Measurements from ENCODE around the gene LRMDA. TPM values are rescaled to one million over a fixed set of nuclear protein-coding genes. Genes with fewer than 3 reads are reported as not detected.

The LRMDA gene
- polyA plus RNA-seq, 3 donors: 39.8 to 59.6 (median 56.4) TPM

DNA sequence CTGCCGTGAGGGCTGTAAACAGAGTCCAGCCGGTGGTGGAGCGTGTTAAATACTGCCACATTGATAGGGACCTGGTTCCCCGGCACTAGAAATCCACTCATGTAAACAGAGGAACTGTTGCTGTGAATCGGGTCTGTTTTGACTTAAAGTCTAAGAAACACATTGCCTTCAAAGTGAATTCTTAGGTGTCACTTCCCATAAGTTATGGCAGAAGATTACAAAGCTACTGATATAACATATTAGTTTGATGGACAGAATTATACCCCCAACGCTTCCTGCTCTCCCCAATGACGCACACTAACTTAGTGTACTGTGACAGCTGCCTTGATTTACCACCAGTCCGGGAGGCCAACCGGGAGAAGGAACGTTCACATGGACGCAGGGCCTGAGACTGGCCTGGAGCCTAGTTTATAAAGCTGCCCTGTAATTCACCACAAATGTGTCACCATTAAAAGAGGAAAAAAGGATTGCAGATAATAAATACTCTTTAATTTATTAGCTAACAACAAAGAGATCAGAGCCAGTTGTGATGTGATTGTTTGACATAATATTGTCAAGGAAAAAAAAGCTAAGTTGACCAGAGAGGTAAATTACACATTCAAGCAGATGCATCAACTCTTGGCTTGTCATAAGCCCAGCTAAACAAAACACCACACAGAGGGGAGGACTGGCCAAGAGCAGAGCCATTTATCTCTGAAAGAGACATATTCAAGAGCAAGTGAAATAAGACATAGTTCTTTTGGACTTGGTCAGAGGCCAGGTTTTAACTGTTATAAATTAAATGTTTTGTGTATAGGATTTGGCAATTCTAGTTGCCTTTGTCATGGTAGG lies 820.6 kb downstream of the LRMDA start:
- 72% methylated on average over 5 of the region's 11 CpGs for WGBS (ENCODE audit: insufficient coverage)
- Histone ChIP-seq H3K27ac (ENCODE audit: low read depth in 1 of 2, low read length in 2 of 2) (no peak overlapping the region), H3K9me3 (replicated peaks in 1 of 2; ENCODE audit: control insufficient read depth in 1 of 2, insufficient read depth in 1 of 2, low read length in 2 of 2) (no peaks in the 10 kb centered on the region), H3K27me3 (ENCODE audit: control insufficient read depth in 2 of 2, insufficient read depth in 2 of 2, low read length in 2 of 2) (no peaks in the 10 kb centered on the region), H2AFZ (ENCODE audit: insufficient read depth, low read depth, low read length, poor library complexity, severe bottlenecking) (no peak overlapping the region), H4K20me1 (ENCODE audit: insufficient read depth, low read length) (no peaks in the 10 kb centered on the region), H3K4me3 (replicated peaks in 1 of 3; ENCODE audit: low read depth in 2 of 3, low read length in 3 of 3) (no peak overlapping the region), H3K9ac (ENCODE audit: insufficient read depth, low read length, poor library complexity, severe bottlenecking) (no peak overlapping the region), H3K36me3 (replicated peaks in 1 of 2; ENCODE audit: control insufficient read depth in 1 of 2, insufficient read depth in 2 of 2, low read length in 2 of 2) (no peaks in the 10 kb centered on the region), H3K4me2 (replicated peaks; ENCODE audit: extremely low read depth, low read length, poor library complexity, severe bottlenecking) (no peak overlapping the region), H3K4me1 (ENCODE audit: control insufficient read depth in 1 of 2, insufficient read depth in 2 of 2, low read length in 2 of 2) (no peaks in the 10 kb centered on the region), H3K79me2 (ENCODE audit: insufficient read depth, low read length) (no peaks in the 10 kb centered on the region)
- Mint-ChIP-seq H3K27me3 (ENCODE audit: low read depth in 3 of 3) (peaks cover 0 to 2% (median 0%) of the 10 kb centered on the region in 3 donors), H3K36me3 (peaks cover 0 to 6% of the 10 kb centered on the region in 2 donors), H3K4me1 (no peaks in the 10 kb centered on the region), H3K4me3 (no peak overlapping the region), H3K9me3 (peaks cover 0 to 5% (median 0%) of the 10 kb centered on the region in 7 donors), H3K27ac (no peak overlapping the region)
- DNase-seq: no peak
- intact Hi-C loops (cut with micrococcal nuclease): no loop called here
- TF ChIP-seq, protein P1, sequence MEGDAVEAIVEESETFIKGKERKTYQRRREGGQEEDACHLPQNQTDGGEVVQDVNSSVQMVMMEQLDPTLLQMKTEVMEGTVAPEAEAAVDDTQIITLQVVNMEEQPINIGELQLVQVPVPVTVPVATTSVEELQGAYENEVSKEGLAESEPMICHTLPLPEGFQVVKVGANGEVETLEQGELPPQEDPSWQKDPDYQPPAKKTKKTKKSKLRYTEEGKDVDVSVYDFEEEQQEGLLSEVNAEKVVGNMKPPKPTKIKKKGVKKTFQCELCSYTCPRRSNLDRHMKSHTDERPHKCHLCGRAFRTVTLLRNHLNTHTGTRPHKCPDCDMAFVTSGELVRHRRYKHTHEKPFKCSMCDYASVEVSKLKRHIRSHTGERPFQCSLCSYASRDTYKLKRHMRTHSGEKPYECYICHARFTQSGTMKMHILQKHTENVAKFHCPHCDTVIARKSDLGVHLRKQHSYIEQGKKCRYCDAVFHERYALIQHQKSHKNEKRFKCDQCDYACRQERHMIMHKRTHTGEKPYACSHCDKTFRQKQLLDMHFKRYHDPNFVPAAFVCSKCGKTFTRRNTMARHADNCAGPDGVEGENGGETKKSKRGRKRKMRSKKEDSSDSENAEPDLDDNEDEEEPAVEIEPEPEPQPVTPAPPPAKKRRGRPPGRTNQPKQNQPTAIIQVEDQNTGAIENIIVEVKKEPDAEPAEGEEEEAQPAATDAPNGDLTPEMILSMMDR (IDR thresholded peaks at IDR 0.05): no peak

DNA sequence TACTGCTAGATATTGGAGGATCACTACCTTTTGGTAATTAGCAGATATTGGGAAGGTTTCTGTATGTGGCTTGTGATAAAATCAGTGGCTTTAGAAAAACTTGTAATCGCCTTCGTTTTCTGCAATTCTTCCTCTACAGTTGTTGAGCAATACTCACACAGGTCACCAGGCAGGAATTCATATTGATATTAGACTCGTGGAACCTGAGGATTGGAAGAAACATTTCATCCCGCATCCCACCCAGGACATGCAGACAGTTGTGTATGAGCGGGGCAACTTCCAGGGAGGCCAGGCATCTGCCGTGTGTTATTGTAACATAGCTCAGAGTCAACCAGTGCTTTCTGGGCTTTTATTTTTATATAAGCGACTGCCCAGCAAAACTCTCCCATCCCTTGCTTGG lies 821.3 kb downstream of the LRMDA start:
- H3K4me1 ChIP-seq (ENCODE audit: control insufficient read depth in 1 of 2, insufficient read depth in 2 of 2, low read length in 2 of 2): no peaks in the 10 kb centered on the region
- H3K27ac ChIP-seq (ENCODE audit: low read depth in 1 of 2, low read length in 2 of 2): no peak overlapping the region
- H3K4me2 ChIP-seq (replicated peaks; ENCODE audit: extremely low read depth, low read length, poor library complexity, severe bottlenecking): no peak overlapping the region
- TF ChIP-seq, protein P1 (IDR thresholded peaks at IDR 0.05): no peak
- no peak overlapping the region for H3K9ac ChIP-seq (ENCODE audit: insufficient read depth, low read length, poor library complexity, severe bottlenecking)
- no peaks in the 10 kb centered on the region for H3K36me3 ChIP-seq (replicated peaks in 1 of 2; ENCODE audit: control insufficient read depth in 1 of 2, insufficient read depth in 2 of 2, low read length in 2 of 2)
- WGBS (ENCODE audit: insufficient coverage): no CpG with 5 or more reads among the region's 7 CpGs
- Mint-ChIP-seq H3K27me3 (ENCODE audit: low read depth in 3 of 3) (peaks cover 0 to 2% (median 0%) of the 10 kb centered on the region in 3 donors), H3K36me3 (peaks cover 0 to 6% of the 10 kb centered on the region in 2 donors), H3K27ac (no peak overlapping the region), H3K4me1 (no peaks in the 10 kb centered on the region), H3K9me3 (peaks cover 0 to 5% (median 0%) of the 10 kb centered on the region in 7 donors), H3K4me3 (no peak overlapping the region)
- no peaks in the 10 kb centered on the region for H3K27me3 ChIP-seq (ENCODE audit: control insufficient read depth in 2 of 2, insufficient read depth in 2 of 2, low read length in 2 of 2)
- intact Hi-C loops (cut with micrococcal nuclease): no loop called here
- no peaks in the 10 kb centered on the region for H3K79me2 ChIP-seq (ENCODE audit: insufficient read depth, low read length)
- H2AFZ ChIP-seq (ENCODE audit: insufficient read depth, low read depth, low read length, poor library complexity, severe bottlenecking): no peak overlapping the region
- no peak overlapping the region for H3K4me3 ChIP-seq (replicated peaks in 1 of 3; ENCODE audit: low read depth in 2 of 3, low read length in 3 of 3)
- no peaks in the 10 kb centered on the region for H4K20me1 ChIP-seq (ENCODE audit: insufficient read depth, low read length)
- H3K9me3 ChIP-seq (replicated peaks in 1 of 2; ENCODE audit: control insufficient read depth in 1 of 2, insufficient read depth in 1 of 2, low read length in 2 of 2): no peaks in the 10 kb centered on the region
- DNase-seq: no peak

Measured in CD14-positive monocyte (primary cell).